GM12878 (cell line): ENCODE measurements around the gene TCEA2. TPM values are rescaled to one million over a fixed set of nuclear protein-coding genes. Genes with fewer than 3 reads are reported as not detected.

ENCODE experiments used
- ATAC-seq: fragments of 200-7000 bp; cut with Tn5 transposase; 3 replicates; pipeline ENCODE4 v1.9.1; 2020; ENCODE audit warnings: mild to moderate bottlenecking, moderate library complexity
- BruUV-seq: library from RNA; stranded (reverse); fragments of 400-500 nt; replicated peaks from 2 replicates; lab custom pipeline; 2021; lab: Mats Ljungman, UMichigan
- CTCF ChIA-PET: fragments of 300-600 bp; sonication (Branson Sonifier 250); formaldehyde crosslinking; extraction: SDS; loops from one replicate; lab custom pipeline; 2021; ENCODE audit warnings: inconsistent platforms; lab: Yijun Ruan, JAX
- POLR2A ChIA-PET: fragments of 350-600 bp; formaldehyde crosslinking; extraction: SDS; loops from one replicate; lab custom pipeline; 2021; ENCODE audit warnings: inconsistent platforms; lab: Charles Lee
- RAD21 ChIA-PET: fragments of 300-600 bp; sonication (Branson Sonifier 250); formaldehyde crosslinking; loops from one replicate; lab custom pipeline; 2023; ENCODE audit warnings: antibody characterized with exemption; ENCODE audit not compliant: unreplicated experiment; lab: Charles Lee
- SMC1A ChIA-PET: fragments of 300-600 bp; sonication (Branson Sonifier 250); formaldehyde crosslinking; loops from one replicate; lab custom pipeline; 2023; ENCODE audit not compliant: unreplicated experiment, uncharacterized antibody; lab: Charles Lee
- DNase-seq: peaks from one replicate; pipeline ENCODE4 v3.0.0-alpha.2; 2011; ENCODE audit warnings: low read depth, low spot score
- FAIRE-seq: peaks from 3 replicates; lab custom pipeline; 2011; peaks lifted over from hg19 to GRCh38; lab: Jason Lieb, UNC
- H2AFZ ChIP-seq: 2 replicates; pipeline ENCODE4 v1.6.0; 2011; ENCODE audit warnings: low read depth, low read length, control low read depth; ENCODE audit not compliant: control insufficient read depth
- H3K27ac ChIP-seq: 2 replicates; pipeline ENCODE4 v1.5.1; 2011; ENCODE audit warnings: control low read depth; ENCODE audit not compliant: control insufficient read depth, insufficient read depth
- H3K27me3 ChIP-seq, 2 experiments: replicated peaks in 1 of 2; 2 replicates each; pipeline versions ENCODE4 v1.6.0 to v1.6.1; 2011; ENCODE audit warnings: low read length in 1 of 2; ENCODE audit not compliant: control insufficient read depth in 2 of 2, insufficient read depth in 2 of 2
- H3K36me3 ChIP-seq, 2 experiments: 2 replicates each; pipeline ENCODE4 v1.5.1; 2011; ENCODE audit warnings: low read length in 1 of 2; ENCODE audit not compliant: control insufficient read depth in 2 of 2, insufficient read depth in 2 of 2
- H3K4me1 ChIP-seq: 2 replicates; pipeline ENCODE4 v1.6.1; 2011; ENCODE audit warnings: mild to moderate bottlenecking, low read length, moderate library complexity, mixed read lengths; ENCODE audit not compliant: control insufficient read depth, insufficient read depth
- H3K4me2 ChIP-seq: 2 replicates; pipeline ENCODE4 v1.6.0; 2011; ENCODE audit warnings: control low read depth; ENCODE audit not compliant: control insufficient read depth, insufficient read depth
- H3K4me3 ChIP-seq: fragments of 200-600 bp; sonication (generic); 2 replicates; pipeline ENCODE4 v1.5.1; 2016
- H3K79me2 ChIP-seq: 2 replicates; pipeline ENCODE4 v1.6.0; 2011; ENCODE audit warnings: low read length; ENCODE audit not compliant: control insufficient read depth, insufficient read depth
- H3K9ac ChIP-seq: 2 replicates; pipeline ENCODE4 v1.8.0; 2011; ENCODE audit warnings: low read length, control low read depth, mixed read lengths; ENCODE audit not compliant: control insufficient read depth, insufficient read depth
- H3K9me3 ChIP-seq: replicated peaks from 3 replicates; pipeline ENCODE4 v1.5.1; 2011; ENCODE audit warnings: mild to moderate bottlenecking, low read length; ENCODE audit not compliant: control insufficient read depth, insufficient read depth
- H4K20me1 ChIP-seq: 2 replicates; pipeline ENCODE4 v1.6.0; 2011; ENCODE audit not compliant: control insufficient read depth, insufficient read depth
- BACH1 ChIP-seq: fragments of 450-650 bp; IDR thresholded peaks from 2 replicates; pipeline ENCODE4 v1.6.1; 2017; ENCODE audit warnings: mild to moderate bottlenecking, borderline replicate concordance
- DPF2 ChIP-seq: fragments of 450-650 bp; IDR thresholded peaks from 2 replicates; pipeline ENCODE4 v1.6.1; 2017; ENCODE audit warnings: mild to moderate bottlenecking
- EZH2 ChIP-seq: IDR thresholded peaks from 2 replicates; pipeline ENCODE4 v1.6.1; 2012; ENCODE audit warnings: low read depth, mild to moderate bottlenecking, control low read depth, inconsistent platforms, low read length, borderline replicate concordance; ENCODE audit not compliant: control insufficient read depth
- FOXM1 ChIP-seq: IDR thresholded peaks from 2 replicates; pipeline ENCODE4 v1.6.1; 2012; ENCODE audit warnings: low read depth, mild to moderate bottlenecking, inconsistent platforms, low read length, moderate library complexity
- IKZF1 ChIP-seq: fragments of 450-650 bp; conservative IDR thresholded peaks from 2 replicates; pipeline ENCODE4 v1.6.1; 2017; ENCODE audit warnings: antibody characterized with exemption, mild to moderate bottlenecking
- JUNB ChIP-seq: IDR thresholded peaks from 2 replicates; pipeline ENCODE4 v1.6.1; 2016; ENCODE audit warnings: antibody characterized with exemption, mild to moderate bottlenecking
- PML ChIP-seq: IDR thresholded peaks from 2 replicates; pipeline ENCODE4 v1.6.1; 2012; ENCODE audit warnings: low read length, inconsistent platforms
- RFX5 ChIP-seq: IDR thresholded peaks from 2 replicates; pipeline ENCODE4 v1.6.1; 2011; ENCODE audit warnings: low read depth, low read length, improper control_type of control experiment
- SIN3A ChIP-seq: IDR thresholded peaks from 2 replicates; pipeline ENCODE4 v1.6.1; 2012; ENCODE audit warnings: low read depth, low read length, improper control_type of control experiment
- SMAD1 ChIP-seq: fragments of 450-650 bp; IDR thresholded peaks from 2 replicates; pipeline ENCODE4 v1.6.1; 2018; ENCODE audit warnings: mild to moderate bottlenecking, low read depth; ENCODE audit not compliant: partially characterized antibody
- STAT3 ChIP-seq: IDR thresholded peaks from 2 replicates; pipeline ENCODE4 v1.6.1; 2011; ENCODE audit warnings: low read depth, low read length, improper control_type of control experiment
- TBL1XR1 ChIP-seq: IDR thresholded peaks from 2 replicates; pipeline ENCODE4 v1.6.1; 2012; ENCODE audit warnings: low read depth, low read length, improper control_type of control experiment
- ZNF24 ChIP-seq: fragments of 450-650 bp; IDR thresholded peaks from 2 replicates; pipeline ENCODE4 v1.6.1; 2017; ENCODE audit warnings: antibody characterized with exemption, mild to moderate bottlenecking
- WGBS: methylation state at CpG from one replicate; pipeline ENCODE4 v1.1.6; 2016; ENCODE audit warnings: low lambda C conversion rate; ENCODE audit not compliant: insufficient replicate concordance, insufficient coverage; ENCODE audit errors: missing lambda C conversion rate; 5-methylcytosine and 5-hydroxymethylcytosine counted together
- in situ Hi-C: fragments of 300-500 bp; cut with MboI; formaldehyde crosslinking; loops from 9 replicates; pipeline ENCODE4 v1.14.3; 2018; ENCODE audit warnings: mixed read lengths
- intact Hi-C: fragments of 100-400 bp; cut with micrococcal nuclease; formaldehyde crosslinking; loops from one replicate; pipeline ENCODE4 v1.14.2; 2022; ENCODE audit not compliant: unreplicated experiment
- polyA plus RNA-seq, 11 experiments: library from polyadenylated mRNA; depleted of rRNA in 4 of 11; unstranded in 6 of 11; stranded (reverse) in 5 of 11; fragments of >200 nt; fragmentation: Nextera tagmentation in 4 of 11; fragmentation: Illumina TruSeq in 1 of 11; extraction: Ambion mirVana in 4 of 11; extraction: Trizol in 1 of 11; gene quantifications; 1 replicate in 1 of 11; 2 replicates in 10 of 11; pipeline versions ENCODE4 v1.2.1 to v1.2.3, GENCODE V29; 2011 to 2016; ENCODE audit warnings: inconsistent platforms in 2 of 11, missing spikeins in 2 of 11, low read depth in 1 of 11
- total RNA-seq, 4 experiments: library from RNA; depleted of rRNA in 3 of 4; stranded (reverse); fragments of >200 nt in 3 of 4; fragmentation: Illumina TruSeq in 1 of 4; extraction: Trizol in 1 of 4; gene quantifications; 2 replicates each; pipeline versions ENCODE4 v1.2.1 to v1.2.3, GENCODE V29; 2013 to 2021
- TF ChIP-seq, protein P1 (sequence below): IDR thresholded peaks from 2 replicates; pipeline ENCODE4 v1.6.1; 2012; ENCODE audit warnings: low read depth, low read length, improper control_type of control experiment
- TF ChIP-seq, protein P2 (sequence below): fragments of 150-350 bp; IDR thresholded peaks from 2 replicates; pipeline ENCODE4 v1.6.1; 2014; ENCODE audit warnings: mild to moderate bottlenecking, low read depth, low read length
- TF ChIP-seq, protein P3 (sequence below): fragments of 450-650 bp; IDR thresholded peaks from 2 replicates; pipeline ENCODE4 v1.6.1; 2017; ENCODE audit warnings: mild to moderate bottlenecking, low read depth, inconsistent platforms; ENCODE audit not compliant: poor library complexity, severe bottlenecking

Gene TCEA2
- total and polyA plus RNA-seq, 10 of the 15 experiments (the other 5 are each of a cell fraction or from before 2014, with no cell fraction given), result 3.4 to 42.5 (median 13.3) TPM

DNA sequence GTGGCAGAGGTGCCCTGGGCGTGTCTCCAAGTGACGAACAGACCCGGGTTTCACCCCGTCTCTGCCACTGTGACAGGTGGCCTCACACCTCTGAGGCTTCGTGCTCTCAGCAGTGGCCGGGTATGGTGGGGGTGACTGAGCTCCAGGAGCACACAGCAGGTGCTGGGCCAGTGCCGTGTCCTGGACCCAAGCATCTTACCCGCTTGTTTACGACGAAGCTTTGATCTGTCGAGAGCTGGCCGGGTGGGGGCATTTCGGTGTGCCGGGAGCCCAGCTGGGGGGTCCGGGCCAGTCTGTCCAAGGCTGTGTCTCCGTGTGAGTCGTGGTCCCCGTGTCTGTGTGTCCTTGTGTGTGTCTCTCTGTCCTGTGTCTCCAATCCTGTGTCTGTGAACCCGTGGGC, 28.3 kb downstream of the TCEA2 start:
- WGBS, result 71% methylated on average over 17 of the region's 19 CpGs

More for the DNA sequence above, 28.3 kb downstream of the TCEA2 start:
- Histone ChIP-seq H3K4me1 (peaks cover 7% of the 10 kb centered on the region), H3K4me2 (no peak overlapping the region), H3K27ac (no peak overlapping the region), H4K20me1 (no peaks in the 10 kb centered on the region), H2AFZ (no peak overlapping the region), H3K9ac (no peak overlapping the region), H3K27me3 (no peaks in the 10 kb centered on the region), H3K9me3 (peaks cover 7% of the 10 kb centered on the region; the same call in 1 of the 3 replicates), H3K79me2 (no peaks in the 10 kb centered on the region), H3K36me3 (no peaks in the 10 kb centered on the region), H3K4me3 (no peak overlapping the region)
- ChIA-PET CTCF (no interaction called here), RAD21 (no interaction called here), POLR2A (interaction anchor here (0.5 kb wide), 1 partner anchor 32 kb away, joined by 3 read pairs; no protein-coding TSS in a partner anchor), SMC1A (no interaction called here)
- no TSS peak for BruUV-seq
- no peak; the same call in 2 of the 3 replicates for ATAC-seq
- intact Hi-C loops (no loop called here), in situ Hi-C loops (no loop called here)
- FAIRE-seq, result no peak
- no peak for DNase-seq
- TF ChIP-seq STAT3 (no peak), SIN3A (no peak), IKZF1 (no peak), JUNB (no peak), PML (no peak), DPF2 (no peak), RFX5 (no peak), TBL1XR1 (no peak), ZNF24 (no peak), EZH2 (no peak), SMAD1 (no peak), BACH1 (no peak), FOXM1 (no peak)
- TF ChIP-seq, protein P1, sequence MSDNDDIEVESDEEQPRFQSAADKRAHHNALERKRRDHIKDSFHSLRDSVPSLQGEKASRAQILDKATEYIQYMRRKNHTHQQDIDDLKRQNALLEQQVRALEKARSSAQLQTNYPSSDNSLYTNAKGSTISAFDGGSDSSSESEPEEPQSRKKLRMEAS, result no peak
- TF ChIP-seq, protein P2, sequence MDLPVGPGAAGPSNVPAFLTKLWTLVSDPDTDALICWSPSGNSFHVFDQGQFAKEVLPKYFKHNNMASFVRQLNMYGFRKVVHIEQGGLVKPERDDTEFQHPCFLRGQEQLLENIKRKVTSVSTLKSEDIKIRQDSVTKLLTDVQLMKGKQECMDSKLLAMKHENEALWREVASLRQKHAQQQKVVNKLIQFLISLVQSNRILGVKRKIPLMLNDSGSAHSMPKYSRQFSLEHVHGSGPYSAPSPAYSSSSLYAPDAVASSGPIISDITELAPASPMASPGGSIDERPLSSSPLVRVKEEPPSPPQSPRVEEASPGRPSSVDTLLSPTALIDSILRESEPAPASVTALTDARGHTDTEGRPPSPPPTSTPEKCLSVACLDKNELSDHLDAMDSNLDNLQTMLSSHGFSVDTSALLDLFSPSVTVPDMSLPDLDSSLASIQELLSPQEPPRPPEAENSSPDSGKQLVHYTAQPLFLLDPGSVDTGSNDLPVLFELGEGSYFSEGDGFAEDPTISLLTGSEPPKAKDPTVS, result no peak
- TF ChIP-seq, protein P3, sequence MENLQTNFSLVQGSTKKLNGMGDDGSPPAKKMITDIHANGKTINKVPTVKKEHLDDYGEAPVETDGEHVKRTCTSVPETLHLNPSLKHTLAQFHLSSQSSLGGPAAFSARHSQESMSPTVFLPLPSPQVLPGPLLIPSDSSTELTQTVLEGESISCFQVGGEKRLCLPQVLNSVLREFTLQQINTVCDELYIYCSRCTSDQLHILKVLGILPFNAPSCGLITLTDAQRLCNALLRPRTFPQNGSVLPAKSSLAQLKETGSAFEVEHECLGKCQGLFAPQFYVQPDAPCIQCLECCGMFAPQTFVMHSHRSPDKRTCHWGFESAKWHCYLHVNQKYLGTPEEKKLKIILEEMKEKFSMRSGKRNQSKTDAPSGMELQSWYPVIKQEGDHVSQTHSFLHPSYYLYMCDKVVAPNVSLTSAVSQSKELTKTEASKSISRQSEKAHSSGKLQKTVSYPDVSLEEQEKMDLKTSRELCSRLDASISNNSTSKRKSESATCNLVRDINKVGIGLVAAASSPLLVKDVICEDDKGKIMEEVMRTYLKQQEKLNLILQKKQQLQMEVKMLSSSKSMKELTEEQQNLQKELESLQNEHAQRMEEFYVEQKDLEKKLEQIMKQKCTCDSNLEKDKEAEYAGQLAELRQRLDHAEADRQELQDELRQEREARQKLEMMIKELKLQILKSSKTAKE, result no peak
